Sigmoid colon (tissue), 7 donors: ENCODE measurements around the gene RAB41. TPM values are rescaled to one million over a fixed set of nuclear protein-coding genes. Genes with fewer than 3 reads are reported as not detected.

Experiments
- DNase-seq: peaks from one replicate; pipeline ENCODE4 v3.0.0-alpha.2; 2019
- H3K27ac ChIP-seq, 4 donors: fragments of 200-600 bp; sonication (generic); one replicate each; pipeline ENCODE4 v1.5.1; 2016 to 2019; ENCODE audit warnings: mild to moderate bottlenecking in 1 of 4
- H3K27me3 ChIP-seq, 3 donors: fragments of 200-600 bp; sonication (generic); one replicate each; pipeline ENCODE4 v1.5.1; 2019; ENCODE audit warnings: mild to moderate bottlenecking in 1 of 3
- H3K36me3 ChIP-seq, 4 donors: fragments of 200-600 bp; sonication (generic); one replicate each; pipeline ENCODE4 v1.5.1; 2016 to 2019
- H3K4me1 ChIP-seq, 4 donors: fragments of 200-600 bp; sonication (generic); one replicate each; pipeline ENCODE4 v1.5.1; 2017 to 2019
- H3K4me3 ChIP-seq, 4 donors: fragments of 200-600 bp; sonication (generic); one replicate each; pipeline ENCODE4 v1.5.1; 2017 to 2019; ENCODE audit warnings: mild to moderate bottlenecking in 2 of 4, moderate library complexity in 1 of 4
- H3K9me3 ChIP-seq, 4 donors: fragments of 200-600 bp in 3 of 4; sonication (generic) in 3 of 4; one replicate each; pipeline versions ENCODE4 v1.5.1 to v1.6.1; 2013 to 2019
- EP300 ChIP-seq, 4 donors: sonication (generic); formaldehyde crosslinking; IDR thresholded peaks; one replicate each; pipeline ENCODE4 v1.6.1; 2017; ENCODE audit warnings: antibody characterized with exemption in 4 of 4
- POLR2A ChIP-seq, 2 donors: fragments of 450-650 bp; IDR thresholded peaks; one replicate each; pipeline ENCODE4 v1.6.1; 2016; ENCODE audit warnings: antibody characterized with exemption in 2 of 2, mild to moderate bottlenecking in 2 of 2, moderate library complexity in 2 of 2
- POLR2AphosphoS5 ChIP-seq, 4 donors: sonication (generic); formaldehyde crosslinking; IDR thresholded peaks; one replicate each; pipeline ENCODE4 v1.6.1; 2017; ENCODE audit warnings: antibody characterized with exemption in 4 of 4
- WGBS, 2 donors: extraction: QIAGEN DNeasy Blood & Tissue Kit; methylation state at CpG; one replicate each; pipeline ENCODE4 v1.1.7; 2013; 5-methylcytosine and 5-hydroxymethylcytosine counted together
- intact Hi-C: fragments of 100-400 bp; cut with DNase I; formaldehyde crosslinking; loops from one replicate; pipeline ENCODE4 v1.15.1; 2023
- polyA plus RNA-seq, 3 donors: library from polyadenylated mRNA; stranded (reverse); fragments of 200-250 nt; gene quantifications; one replicate each; pipeline ENCODE4 v1.2.3, GENCODE V29; 2013
- total RNA-seq, 4 donors: library from RNA; depleted of rRNA; stranded (reverse); fragments of >200 nt; gene quantifications; one replicate each; pipeline ENCODE4 v1.1.0, GENCODE V29; 2016
- TF ChIP-seq, protein P1 (sequence below), 4 experiments: fragments of 450-650 bp in 3 of 4; fragments of 200-600 bp in 1 of 4; IDR thresholded peaks; one replicate each; pipeline ENCODE4 v1.5.1; 2016 to 2019; ENCODE audit warnings: antibody characterized with exemption in 4 of 4, mild to moderate bottlenecking in 3 of 4, moderate library complexity in 2 of 4
- donor health status: healthy with polysubstance abuse.
- donor health status: Bipolar disorder and iron deficiency.
- donor health status: healthy.

RAB41 gene
- total and polyA plus RNA-seq, 7 donors = 0.10 TPM; not detected in 6

- WGBS, 2 donors = 91 to 92% methylated on average over 3 of the region's 3 CpGs
- no peaks in the 10 kb centered on the region for H3K9me3 ChIP-seq
- TF ChIP-seq EP300 (IDR thresholded peaks at IDR 0.05) (no peak), POLR2A (IDR thresholded peaks at IDR 0.05) (no peak), POLR2AphosphoS5 (IDR thresholded peaks at IDR 0.05) (no peak)
- TF ChIP-seq, protein P1, sequence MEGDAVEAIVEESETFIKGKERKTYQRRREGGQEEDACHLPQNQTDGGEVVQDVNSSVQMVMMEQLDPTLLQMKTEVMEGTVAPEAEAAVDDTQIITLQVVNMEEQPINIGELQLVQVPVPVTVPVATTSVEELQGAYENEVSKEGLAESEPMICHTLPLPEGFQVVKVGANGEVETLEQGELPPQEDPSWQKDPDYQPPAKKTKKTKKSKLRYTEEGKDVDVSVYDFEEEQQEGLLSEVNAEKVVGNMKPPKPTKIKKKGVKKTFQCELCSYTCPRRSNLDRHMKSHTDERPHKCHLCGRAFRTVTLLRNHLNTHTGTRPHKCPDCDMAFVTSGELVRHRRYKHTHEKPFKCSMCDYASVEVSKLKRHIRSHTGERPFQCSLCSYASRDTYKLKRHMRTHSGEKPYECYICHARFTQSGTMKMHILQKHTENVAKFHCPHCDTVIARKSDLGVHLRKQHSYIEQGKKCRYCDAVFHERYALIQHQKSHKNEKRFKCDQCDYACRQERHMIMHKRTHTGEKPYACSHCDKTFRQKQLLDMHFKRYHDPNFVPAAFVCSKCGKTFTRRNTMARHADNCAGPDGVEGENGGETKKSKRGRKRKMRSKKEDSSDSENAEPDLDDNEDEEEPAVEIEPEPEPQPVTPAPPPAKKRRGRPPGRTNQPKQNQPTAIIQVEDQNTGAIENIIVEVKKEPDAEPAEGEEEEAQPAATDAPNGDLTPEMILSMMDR (IDR thresholded peaks at IDR 0.05) = no peak
Observed at GRCh38 chrX:70254909-70255308, 27.1 kb upstream of the RAB41 start.

DNA sequence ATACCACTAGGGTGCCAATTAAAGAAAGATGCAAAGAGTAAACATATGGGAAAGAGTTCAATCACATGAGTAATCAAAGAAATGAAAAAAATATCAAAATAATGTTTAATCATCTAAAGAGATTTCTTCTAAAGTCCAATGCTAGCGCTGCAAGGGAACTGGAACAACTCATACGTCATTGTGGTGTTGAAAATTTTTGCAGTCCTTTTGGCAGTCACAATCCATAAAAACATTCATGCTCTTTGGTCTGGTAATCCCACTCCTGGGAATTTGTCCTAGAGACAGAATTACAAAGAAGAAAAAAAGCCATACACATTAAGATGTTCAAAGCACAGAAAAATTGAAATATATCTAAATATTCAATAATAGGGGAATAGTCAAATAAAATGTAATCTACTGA lies 26.5 kb upstream of the RAB41 start:
- Histone ChIP-seq H3K36me3 (no peaks in the 10 kb centered on the region), H3K4me1 (no peaks in the 10 kb centered on the region), H3K27me3 (no peaks in the 10 kb centered on the region), H3K4me3 (no peak overlapping the region), H3K9me3 (no peaks in the 10 kb centered on the region), H3K27ac (no peak overlapping the region)
- intact Hi-C loops = no loop called here
- 88 to 99% methylated on average over 2 of the region's 2 CpGs for WGBS, 2 donors
- TF ChIP-seq EP300 (IDR thresholded peaks at IDR 0.05) (no peak), POLR2A (IDR thresholded peaks at IDR 0.05) (no peak), POLR2AphosphoS5 (IDR thresholded peaks at IDR 0.05) (no peak)
- TF ChIP-seq, protein P1 (IDR thresholded peaks at IDR 0.05) = no peak
- no peak for DNase-seq

More at GRCh38 chrX:70254909-70255308, 27.1 kb upstream of the RAB41 start:
- Histone ChIP-seq H3K4me1 (no peaks in the 10 kb centered on the region), H3K4me3 (no peak overlapping the region), H3K36me3 (no peaks in the 10 kb centered on the region), H3K27ac (no peak overlapping the region), H3K27me3 (no peaks in the 10 kb centered on the region)
- intact Hi-C loops = no loop called here
- no peak for DNase-seq

DNA sequence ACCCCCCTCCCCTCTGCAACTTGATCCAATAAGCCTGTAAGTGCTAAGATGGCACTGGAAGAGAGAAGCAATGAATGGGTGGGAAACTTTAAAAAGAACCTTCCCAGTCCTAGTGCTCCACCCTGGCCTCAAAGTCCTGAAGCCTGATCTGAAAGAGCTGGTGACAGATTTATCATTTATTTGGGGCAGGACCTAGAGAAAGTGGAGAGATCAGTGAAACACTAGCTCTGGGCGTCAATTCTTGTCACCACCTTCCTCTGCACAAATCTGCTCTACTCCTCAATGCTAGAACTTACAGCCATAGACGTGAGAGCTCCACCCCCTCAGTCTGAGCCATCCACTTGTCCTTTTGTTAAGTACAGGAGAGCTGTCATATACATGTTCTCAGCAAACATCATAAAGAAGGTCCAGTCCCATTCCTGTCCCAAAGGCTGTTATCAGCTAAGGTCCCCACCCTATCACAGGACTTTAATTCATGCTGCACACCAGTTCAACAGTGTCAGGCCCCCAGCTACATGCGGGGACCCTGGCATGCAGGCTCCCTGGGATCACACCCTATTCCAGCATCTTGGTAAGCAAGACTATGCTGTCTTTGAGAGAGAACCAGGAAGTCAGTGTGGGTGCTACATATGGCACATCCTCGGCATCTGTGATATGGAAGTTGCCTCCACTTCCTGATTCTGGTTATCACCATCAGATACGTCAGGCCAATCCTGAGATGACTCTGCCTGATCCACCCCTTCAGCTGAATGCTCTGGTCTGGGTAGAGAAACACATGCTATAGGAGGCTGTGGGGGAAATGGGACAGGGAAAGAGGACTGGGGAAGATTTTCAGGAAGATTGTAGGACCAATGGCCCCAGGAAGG lies 24.3 kb upstream of the RAB41 start:
- no peak for DNase-seq
- intact Hi-C loops = no loop called here

DNA sequence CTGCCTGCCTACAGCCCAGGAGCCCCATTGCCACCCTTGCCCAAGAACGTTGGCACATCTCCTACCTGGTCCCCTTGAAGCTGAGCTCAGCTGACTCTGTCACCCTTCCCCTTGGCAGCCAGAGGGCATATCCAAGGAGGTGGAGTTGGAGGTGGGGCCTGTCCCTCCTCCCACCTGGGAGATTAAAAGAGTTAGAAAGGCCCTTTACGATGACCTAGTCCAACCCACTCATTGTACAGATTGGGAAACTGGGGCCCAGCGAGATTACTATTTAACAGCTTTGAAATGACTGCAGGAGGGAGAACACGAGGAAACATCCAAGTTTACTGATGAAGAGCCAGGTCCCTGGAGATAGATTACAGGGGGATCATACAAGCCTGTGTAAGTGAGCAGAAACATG lies 21.9 kb upstream of the RAB41 start, which contains the start of gene P2RY4:
Gene P2RY4, minus strand, starts transcription at position 101 of the 400 bp plus-strand sequence. CDS start 580 bp downstream, outside the sequence.
- intact Hi-C loops = no loop called here
- WGBS, 2 donors = 69 to 76% methylated on average over 4 of the region's 4 CpGs
- DNase-seq = no peak
- H3K9me3 ChIP-seq = no peaks in the 10 kb centered on the region
- no peak for TF ChIP-seq POLR2A (IDR thresholded peaks at IDR 0.05)
- no peak for TF ChIP-seq EP300 (IDR thresholded peaks at IDR 0.05)
- TF ChIP-seq, protein P1 (IDR thresholded peaks at IDR 0.05) = no peak
- no peak for TF ChIP-seq POLR2AphosphoS5 (IDR thresholded peaks at IDR 0.05)
- no peak within 1 kb of the TSS for H3K27ac ChIP-seq
- no peak within 1 kb of the TSS for H3K4me3 ChIP-seq
- no peaks in the 10 kb centered on the region for H3K36me3 ChIP-seq
- no peaks in the 10 kb centered on the region for H3K27me3 ChIP-seq
- no peaks in the 10 kb centered on the region for H3K4me1 ChIP-seq

More for the DNA sequence above, 24.3 kb upstream of the RAB41 start:
- Histone ChIP-seq H3K4me1 (no peaks in the 10 kb centered on the region), H3K27me3 (no peaks in the 10 kb centered on the region), H3K36me3 (no peaks in the 10 kb centered on the region), H3K9me3 (no peaks in the 10 kb centered on the region), H3K4me3 (no peak overlapping the region), H3K27ac (no peak overlapping the region)
- TF ChIP-seq POLR2A (IDR thresholded peaks at IDR 0.05) (no peak), EP300 (IDR thresholded peaks at IDR 0.05) (no peak), POLR2AphosphoS5 (IDR thresholded peaks at IDR 0.05) (no peak)
- TF ChIP-seq, protein P1 (IDR thresholded peaks at IDR 0.05) = no peak
- WGBS, 2 donors = 58 to 77% methylated on average over 5 of the region's 5 CpGs
